PC-9 (cell line): ENCODE results near the gene RING1.

ENCODE experiments used
- CTCF ChIP-seq: fragments of 200-600 bp; sonication (generic); conservative IDR thresholded peaks from 2 replicates; pipeline ENCODE4 v1.6.1; 2017; ENCODE audit warnings: mixed run types, antibody characterized with exemption, mild to moderate bottlenecking, moderate library complexity
- EZH2 ChIP-seq: fragments of 200-600 bp; sonication (generic); IDR thresholded peaks from 2 replicates; pipeline ENCODE4 v1.8.0; 2017; ENCODE audit warnings: antibody characterized with exemption, low read depth

- TF ChIP-seq CTCF (no peak), EZH2 (no peak)
Observed at GRCh38 chr6:33164665-33165373, 43.5 kb upstream of the RING1 start.
